ENCODE measurements around the gene ATL1. TPM values are rescaled to one million over a fixed set of nuclear protein-coding genes. Genes with fewer than 3 reads are reported as not detected.
"Not testable (repeated sequence)": the region's sequence is repeated elsewhere in the genome, so short reads cannot be mapped to it uniquely, and the experiment has no call there.

The ATL1 gene
- total RNA-seq, 3 donors from 2014 or later, result 12.0 to 15.1 (median 13.1) TPM

DNA sequence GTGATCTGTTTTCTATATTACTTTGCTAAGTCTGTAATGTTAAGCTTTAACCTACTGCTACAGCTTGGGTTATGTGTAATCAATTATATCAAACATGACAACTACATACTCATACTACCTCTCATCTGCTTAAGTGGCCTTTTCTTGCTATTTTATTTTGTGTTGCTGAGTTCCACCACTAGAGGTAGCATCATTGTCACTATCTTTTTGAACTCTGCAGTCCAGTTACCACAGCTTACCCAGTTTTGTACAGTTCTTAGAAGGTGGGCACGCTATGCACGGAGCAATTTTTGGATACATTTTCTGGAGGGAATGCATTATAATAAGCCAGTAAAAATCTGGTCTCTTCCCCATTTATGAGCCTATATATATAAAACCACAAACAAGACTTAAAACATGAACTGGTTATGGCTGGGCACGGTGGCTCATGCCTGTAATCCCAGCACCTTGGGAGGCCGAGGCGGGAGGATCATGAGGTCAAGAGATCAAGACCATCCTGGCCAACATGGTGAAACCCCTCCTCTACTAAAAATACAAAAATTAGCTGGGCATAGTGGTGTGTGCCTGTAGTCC, 59.7 kb downstream of the ATL1 start:
- intact Hi-C loops (cut with DNase I, micrococcal nuclease), result no loop called here
- no peak for ATAC-seq

DNA sequence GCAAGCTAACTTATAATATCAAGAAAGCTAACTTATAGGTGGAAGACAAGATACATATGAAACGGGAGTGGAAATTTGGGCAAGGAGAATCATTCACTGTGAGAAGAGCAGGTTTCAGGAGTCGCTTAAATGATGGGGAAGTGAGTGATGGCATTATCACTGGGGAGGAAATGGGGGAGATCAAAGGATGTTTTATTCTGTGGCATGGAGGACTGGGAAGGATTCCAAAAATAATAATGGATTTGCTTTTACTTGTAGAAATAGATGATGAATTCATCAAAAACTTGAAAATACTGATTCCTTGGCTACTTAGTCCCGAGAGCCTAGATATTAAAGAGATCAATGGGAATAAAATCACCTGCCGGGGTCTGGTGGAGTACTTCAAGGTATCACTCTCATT, 60.4 kb downstream of the ATL1 start:
- Histone ChIP-seq H3K4me3 (no peak overlapping the region), H3K4me1 (ENCODE audit: low read depth) (no peaks in the 10 kb centered on the region), H3K9me3 (no peaks in the 10 kb centered on the region), H3K36me3 (ENCODE audit: low read depth) (no peaks in the 10 kb centered on the region)
- intact Hi-C loops (cut with DNase I, micrococcal nuclease), result no loop called here
- TF ChIP-seq, protein P1, sequence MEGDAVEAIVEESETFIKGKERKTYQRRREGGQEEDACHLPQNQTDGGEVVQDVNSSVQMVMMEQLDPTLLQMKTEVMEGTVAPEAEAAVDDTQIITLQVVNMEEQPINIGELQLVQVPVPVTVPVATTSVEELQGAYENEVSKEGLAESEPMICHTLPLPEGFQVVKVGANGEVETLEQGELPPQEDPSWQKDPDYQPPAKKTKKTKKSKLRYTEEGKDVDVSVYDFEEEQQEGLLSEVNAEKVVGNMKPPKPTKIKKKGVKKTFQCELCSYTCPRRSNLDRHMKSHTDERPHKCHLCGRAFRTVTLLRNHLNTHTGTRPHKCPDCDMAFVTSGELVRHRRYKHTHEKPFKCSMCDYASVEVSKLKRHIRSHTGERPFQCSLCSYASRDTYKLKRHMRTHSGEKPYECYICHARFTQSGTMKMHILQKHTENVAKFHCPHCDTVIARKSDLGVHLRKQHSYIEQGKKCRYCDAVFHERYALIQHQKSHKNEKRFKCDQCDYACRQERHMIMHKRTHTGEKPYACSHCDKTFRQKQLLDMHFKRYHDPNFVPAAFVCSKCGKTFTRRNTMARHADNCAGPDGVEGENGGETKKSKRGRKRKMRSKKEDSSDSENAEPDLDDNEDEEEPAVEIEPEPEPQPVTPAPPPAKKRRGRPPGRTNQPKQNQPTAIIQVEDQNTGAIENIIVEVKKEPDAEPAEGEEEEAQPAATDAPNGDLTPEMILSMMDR (IDR thresholded peaks at IDR 0.05), result no peak
- no peak for ATAC-seq
- no peak for DNase-seq

More for the DNA sequence above, 59.7 kb downstream of the ATL1 start:
- Histone ChIP-seq H3K36me3 (ENCODE audit: low read depth) (no peaks in the 10 kb centered on the region), H3K9me3 (no peaks in the 10 kb centered on the region), H3K4me1 (ENCODE audit: low read depth) (no peaks in the 10 kb centered on the region), H3K4me3 (no peak overlapping the region)
- TF ChIP-seq, protein P1 (IDR thresholded peaks at IDR 0.05), result no peak
- no peak for DNase-seq

DNA sequence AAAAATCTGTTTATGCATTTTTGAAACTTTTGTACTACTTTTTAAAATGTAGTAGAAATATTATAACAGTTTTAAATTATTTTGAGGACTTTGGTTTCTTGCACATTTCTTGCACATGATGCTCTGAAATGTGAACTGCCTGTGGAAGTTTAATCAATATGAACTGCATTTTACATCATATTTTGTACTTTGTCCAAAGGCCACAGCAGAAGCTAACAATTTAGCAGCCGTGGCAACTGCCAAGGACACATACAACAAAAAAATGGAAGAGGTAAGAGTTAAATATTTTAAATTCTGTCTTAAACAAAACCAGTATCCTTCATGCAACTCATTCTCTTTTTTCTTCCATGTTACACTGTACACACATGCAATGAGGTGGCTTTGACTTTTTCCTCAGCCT, 63.0 kb downstream of the ATL1 start:
- ATAC-seq, result no peak
- no peak for DNase-seq
- Histone ChIP-seq H3K36me3 (ENCODE audit: low read depth) (no peaks in the 10 kb centered on the region), H3K4me1 (ENCODE audit: low read depth) (no peaks in the 10 kb centered on the region), H3K4me3 (no peak overlapping the region), H3K9me3 (no peaks in the 10 kb centered on the region)
- intact Hi-C loops (cut with DNase I, micrococcal nuclease), result no loop called here
- TF ChIP-seq, protein P1 (IDR thresholded peaks at IDR 0.05), result no peak

DNA sequence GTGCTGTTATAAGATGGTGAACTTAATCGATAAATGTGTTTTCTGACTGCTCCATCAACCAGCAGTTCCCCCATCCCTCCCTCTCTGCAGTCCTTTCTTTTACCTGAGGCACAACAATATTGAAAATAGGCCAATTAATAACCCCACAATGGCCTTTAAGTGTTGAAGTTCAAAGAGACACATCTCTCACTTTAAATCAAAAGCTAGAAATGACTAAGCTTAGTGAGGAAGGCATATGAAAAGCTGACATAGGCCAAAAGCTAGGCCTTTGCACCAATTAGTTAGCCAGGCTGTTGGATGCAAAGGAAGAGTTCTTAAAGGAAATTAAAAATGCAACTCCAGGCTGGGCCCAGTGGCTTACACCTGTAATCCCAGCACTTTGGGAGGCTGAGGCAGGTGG, 64.5 kb downstream of the ATL1 start:
- Histone ChIP-seq H3K9me3 (no peaks in the 10 kb centered on the region), H3K4me3 (no peak overlapping the region), H3K36me3 (ENCODE audit: low read depth) (no peaks in the 10 kb centered on the region), H3K4me1 (ENCODE audit: low read depth) (no peaks in the 10 kb centered on the region)
- TF ChIP-seq, protein P1 (IDR thresholded peaks at IDR 0.05), result no peak
- no peak for ATAC-seq
- DNase-seq, result no peak
- intact Hi-C loops (cut with DNase I, micrococcal nuclease), result no loop called here

DNA sequence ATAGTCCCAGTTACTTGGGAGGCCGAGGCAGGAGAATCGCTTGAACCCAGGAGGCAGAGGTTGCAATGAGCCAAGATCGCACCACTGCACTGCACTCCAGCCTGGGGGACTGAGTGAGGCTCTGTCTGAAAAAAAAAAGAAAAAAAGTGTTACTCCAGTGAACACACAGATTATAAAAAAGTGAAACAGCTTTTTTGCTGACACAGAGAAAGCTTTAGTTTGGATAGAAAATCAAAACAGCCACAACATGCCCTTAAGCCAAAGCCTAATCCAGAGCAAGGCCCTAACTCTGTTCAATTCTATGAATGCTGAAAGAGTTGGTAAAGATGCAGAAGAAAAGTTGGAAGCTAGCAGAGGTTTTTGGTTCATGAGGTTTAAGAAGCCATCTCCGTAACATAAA, 65.0 kb downstream of the ATL1 start:
- ATAC-seq; intact Hi-C loops (cut with DNase I, micrococcal nuclease); DNase-seq; H3K4me1 ChIP-seq (ENCODE audit: low read depth); H3K9me3 ChIP-seq; H3K36me3 ChIP-seq (ENCODE audit: low read depth); H3K4me3 ChIP-seq: not testable (repeated sequence)

DNA sequence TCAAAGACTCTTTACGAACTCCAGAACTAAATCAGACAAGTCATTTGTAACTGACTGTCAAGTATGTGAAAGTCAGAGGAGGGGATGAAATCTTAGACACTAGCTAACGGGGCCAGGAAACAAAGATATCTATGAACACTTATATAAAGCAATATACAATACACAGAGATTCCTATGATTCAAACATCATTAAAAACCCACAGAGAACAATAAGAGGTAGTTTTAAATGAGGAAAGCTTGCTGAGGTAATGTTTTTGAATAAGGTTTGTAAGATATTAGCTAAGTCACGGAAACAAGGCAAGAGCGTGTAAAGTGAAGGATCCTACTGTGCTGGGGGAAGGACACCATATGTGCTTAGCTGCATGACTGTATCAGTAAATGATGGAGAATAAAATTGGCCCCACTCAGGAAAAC, 71.5 kb downstream of the ATL1 start:
- TF ChIP-seq, protein P1 (IDR thresholded peaks at IDR 0.05), result no peak
- H3K9me3 ChIP-seq, result no peaks in the 10 kb centered on the region
- intact Hi-C loops (cut with DNase I, micrococcal nuclease), result no loop called here
- H3K4me1 ChIP-seq (ENCODE audit: low read depth), result no peaks in the 10 kb centered on the region
- ATAC-seq, result no peak
- no peaks in the 10 kb centered on the region for H3K36me3 ChIP-seq (ENCODE audit: low read depth)
- H3K4me3 ChIP-seq, result no peak overlapping the region
- DNase-seq, result no peak

Measured in mucosa of descending colon (tissue), 3 donors.